ENCODE measurements around the gene AGBL4. TPM values are rescaled to one million over a fixed set of nuclear protein-coding genes. Genes with fewer than 3 reads are reported as not detected.

Gene AGBL4
- total and polyA plus RNA-seq, 2 of the 13 experiments (the other 11 are each of a cell fraction or from before 2014, with no cell fraction given): not detected

DNA sequence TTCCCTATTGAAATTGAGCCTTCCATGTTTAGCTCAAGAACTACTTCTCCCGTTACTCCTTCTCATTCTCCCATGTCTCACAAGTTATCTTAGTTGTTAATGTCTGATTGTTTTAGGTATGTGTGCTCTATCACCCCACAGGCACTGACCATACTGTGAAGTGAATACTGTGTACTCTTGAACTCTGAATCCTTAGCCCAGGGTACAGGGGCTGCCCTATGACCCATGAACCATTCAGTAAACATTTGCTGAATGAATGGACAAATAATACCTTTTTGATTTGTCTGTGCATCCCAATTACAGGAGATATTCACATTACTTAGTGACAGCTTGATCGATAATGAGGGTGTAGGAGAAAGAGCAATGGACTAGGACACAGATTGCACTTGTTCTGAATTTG is 1077.7 kb downstream of the AGBL4 start:
- Histone ChIP-seq H3K27me3 (ENCODE audit: control insufficient read depth in 1 of 2, insufficient read depth in 2 of 2, low read length in 2 of 2) (no peaks in the 10 kb centered on the region), H3K9ac (ENCODE audit: insufficient read depth, low read depth, low read length) (no peak overlapping the region), H3K9me3 (ENCODE audit: low read length) (peaks cover 59% of the 10 kb centered on the region), H3K27ac (ENCODE audit: extremely low read length, insufficient read depth, low read length) (no peak overlapping the region), H4K20me1 (ENCODE audit: insufficient read depth, low read length) (no peaks in the 10 kb centered on the region), H2AFZ (ENCODE audit: low read length) (no peak overlapping the region), H3K36me3 (replicated peaks in 1 of 2; ENCODE audit: control insufficient read depth in 1 of 2, insufficient read depth in 2 of 2, low read length in 2 of 2) (no peaks in the 10 kb centered on the region), H3K4me3 (replicated peaks in 1 of 3; ENCODE audit: insufficient read depth in 1 of 3, low read depth in 2 of 3, low read length in 3 of 3) (no peak overlapping the region), H3K4me2 (ENCODE audit: low read depth, low read length) (no peak overlapping the region), H3K79me2 (ENCODE audit: insufficient read depth, low read length) (no peaks in the 10 kb centered on the region), H3K4me1 (ENCODE audit: insufficient read depth, low read length) (no peaks in the 10 kb centered on the region)
- POLR2A ChIA-PET: no interaction called here
- CTCF ChIA-PET (ENCODE audit: low intra/inter-chr PET ratio, low total read pairs): no interaction called here
- in situ Hi-C loops (cut with HindIII; ENCODE audit: extremely low pct_ligation_motif_present, low pct_unique_long_range_greater_than_20kb) (no loop called here), intact Hi-C loops (cut with micrococcal nuclease; ENCODE audit: unreplicated experiment) (no loop called here)
- DNase-seq (ENCODE audit: low spot score) (no peak), ATAC-seq (no peak), FAIRE-seq (no peak)
- BruUV-seq (replicated peaks): no TSS peak
- TF ChIP-seq ZNF44 (CRISPR knock-in tag; IDR thresholded peaks at IDR 0.05) (no peak), KLF12 (CRISPR knock-in tag; IDR thresholded peaks at IDR 0.05; ENCODE audit: borderline replicate concordance) (no peak)
- WGBS (ENCODE audit: low lambda C conversion rate): 0% methylated on average over 2 of the region's 2 CpGs

DNA sequence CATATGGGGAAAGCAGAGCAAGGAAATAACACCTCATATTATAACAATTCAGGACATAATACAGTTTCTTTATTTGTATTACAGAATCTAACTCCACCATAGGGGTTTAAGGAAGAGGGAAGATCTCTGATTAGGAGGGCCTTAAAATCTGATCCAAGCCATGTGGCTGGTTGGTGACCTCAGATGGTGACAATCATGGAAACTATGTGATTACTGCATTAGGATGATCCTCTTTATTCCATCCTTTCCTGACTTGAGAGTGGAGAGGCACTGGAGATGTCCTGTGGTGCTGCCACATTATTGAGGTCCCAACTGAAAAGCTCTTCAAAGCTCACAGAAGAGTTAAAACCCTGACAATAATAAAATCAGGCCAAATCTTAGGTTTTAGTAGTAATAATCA is 1078.9 kb downstream of the AGBL4 start:
- no TSS peak for BruUV-seq (replicated peaks)
- POLR2A ChIA-PET: no interaction called here

More for the DNA sequence above, 1078.9 kb downstream of the AGBL4 start:
- H3K4me2 ChIP-seq (ENCODE audit: low read depth, low read length): no peak overlapping the region
- no peak for ATAC-seq
- DNase-seq (ENCODE audit: low spot score): no peak
- CTCF ChIA-PET (ENCODE audit: low intra/inter-chr PET ratio, low total read pairs): no interaction called here
- intact Hi-C loops (cut with micrococcal nuclease; ENCODE audit: unreplicated experiment) (no loop called here), in situ Hi-C loops (cut with HindIII; ENCODE audit: extremely low pct_ligation_motif_present, low pct_unique_long_range_greater_than_20kb) (no loop called here)
- H3K27me3 ChIP-seq (ENCODE audit: control insufficient read depth in 1 of 2, insufficient read depth in 2 of 2, low read length in 2 of 2): no peaks in the 10 kb centered on the region
- H3K9ac ChIP-seq (ENCODE audit: insufficient read depth, low read depth, low read length): no peak overlapping the region
- no peak overlapping the region for H3K4me3 ChIP-seq (replicated peaks in 1 of 3; ENCODE audit: insufficient read depth in 1 of 3, low read depth in 2 of 3, low read length in 3 of 3)
- TF ChIP-seq SMAD9 (CRISPR knock-in tag; IDR thresholded peaks at IDR 0.05): no peak
- TF ChIP-seq ZNF20 (CRISPR knock-in tag; IDR thresholded peaks at IDR 0.05): no peak
- TF ChIP-seq HMG20B (CRISPR knock-in tag; conservative IDR thresholded peaks at IDR 0.05): no peak
- no peak for TF ChIP-seq ZNF138 (CRISPR knock-in tag; IDR thresholded peaks at IDR 0.05; ENCODE audit: low read depth)
- TF ChIP-seq, protein P1, sequence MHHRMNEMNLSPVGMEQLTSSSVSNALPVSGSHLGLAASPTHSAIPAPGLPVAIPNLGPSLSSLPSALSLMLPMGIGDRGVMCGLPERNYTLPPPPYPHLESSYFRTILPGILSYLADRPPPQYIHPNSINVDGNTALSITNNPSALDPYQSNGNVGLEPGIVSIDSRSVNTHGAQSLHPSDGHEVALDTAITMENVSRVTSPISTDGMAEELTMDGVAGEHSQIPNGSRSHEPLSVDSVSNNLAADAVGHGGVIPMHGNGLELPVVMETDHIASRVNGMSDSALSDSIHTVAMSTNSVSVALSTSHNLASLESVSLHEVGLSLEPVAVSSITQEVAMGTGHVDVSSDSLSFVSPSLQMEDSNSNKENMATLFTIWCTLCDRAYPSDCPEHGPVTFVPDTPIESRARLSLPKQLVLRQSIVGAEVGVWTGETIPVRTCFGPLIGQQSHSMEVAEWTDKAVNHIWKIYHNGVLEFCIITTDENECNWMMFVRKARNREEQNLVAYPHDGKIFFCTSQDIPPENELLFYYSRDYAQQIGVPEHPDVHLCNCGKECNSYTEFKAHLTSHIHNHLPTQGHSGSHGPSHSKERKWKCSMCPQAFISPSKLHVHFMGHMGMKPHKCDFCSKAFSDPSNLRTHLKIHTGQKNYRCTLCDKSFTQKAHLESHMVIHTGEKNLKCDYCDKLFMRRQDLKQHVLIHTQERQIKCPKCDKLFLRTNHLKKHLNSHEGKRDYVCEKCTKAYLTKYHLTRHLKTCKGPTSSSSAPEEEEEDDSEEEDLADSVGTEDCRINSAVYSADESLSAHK (CRISPR knock-in tag; IDR thresholded peaks at IDR 0.05; ENCODE audit: borderline replicate concordance): no peak
- TF ChIP-seq ZNF883 (CRISPR knock-in tag; IDR thresholded peaks at IDR 0.05; ENCODE audit: not compliant biosample characterization): no peak
- no peak for TF ChIP-seq HOXA5 (CRISPR knock-in tag; IDR thresholded peaks at IDR 0.05)
- no peak for TF ChIP-seq ZNF556 (CRISPR knock-in tag; IDR thresholded peaks at IDR 0.05; ENCODE audit: borderline replicate concordance)
- TF ChIP-seq RBAK (CRISPR knock-in tag; IDR thresholded peaks at IDR 0.05): no peak
- FAIRE-seq: no peak
- peaks cover 59% of the 10 kb centered on the region for H3K9me3 ChIP-seq (ENCODE audit: low read length)
- no peak overlapping the region for H3K27ac ChIP-seq (ENCODE audit: extremely low read length, insufficient read depth, low read length)
- H4K20me1 ChIP-seq (ENCODE audit: insufficient read depth, low read length): no peaks in the 10 kb centered on the region
- no peaks in the 10 kb centered on the region for H3K36me3 ChIP-seq (replicated peaks in 1 of 2; ENCODE audit: control insufficient read depth in 1 of 2, insufficient read depth in 2 of 2, low read length in 2 of 2)
- H2AFZ ChIP-seq (ENCODE audit: low read length): no peak overlapping the region
- no peaks in the 10 kb centered on the region for H3K4me1 ChIP-seq (ENCODE audit: insufficient read depth, low read length)
- no peaks in the 10 kb centered on the region for H3K79me2 ChIP-seq (ENCODE audit: insufficient read depth, low read length)
